HG02840 (cell line): ENCODE results near the gene CENPL.
"Not testable (repeated sequence)": the region's sequence is repeated elsewhere in the genome, so short reads cannot be mapped to it uniquely, and the experiment has no call there.

Source experiments
- ATAC-seq: cut with Tn5 transposase; IDR thresholded peaks from one replicate; pipeline ENCODE4 v1.9.1; 2021; ENCODE audit warnings: mild to moderate bottlenecking, moderate library complexity, moderate number of reproducible peaks; ENCODE audit not compliant: unreplicated experiment, low FRiP score

CENPL gene

DNA sequence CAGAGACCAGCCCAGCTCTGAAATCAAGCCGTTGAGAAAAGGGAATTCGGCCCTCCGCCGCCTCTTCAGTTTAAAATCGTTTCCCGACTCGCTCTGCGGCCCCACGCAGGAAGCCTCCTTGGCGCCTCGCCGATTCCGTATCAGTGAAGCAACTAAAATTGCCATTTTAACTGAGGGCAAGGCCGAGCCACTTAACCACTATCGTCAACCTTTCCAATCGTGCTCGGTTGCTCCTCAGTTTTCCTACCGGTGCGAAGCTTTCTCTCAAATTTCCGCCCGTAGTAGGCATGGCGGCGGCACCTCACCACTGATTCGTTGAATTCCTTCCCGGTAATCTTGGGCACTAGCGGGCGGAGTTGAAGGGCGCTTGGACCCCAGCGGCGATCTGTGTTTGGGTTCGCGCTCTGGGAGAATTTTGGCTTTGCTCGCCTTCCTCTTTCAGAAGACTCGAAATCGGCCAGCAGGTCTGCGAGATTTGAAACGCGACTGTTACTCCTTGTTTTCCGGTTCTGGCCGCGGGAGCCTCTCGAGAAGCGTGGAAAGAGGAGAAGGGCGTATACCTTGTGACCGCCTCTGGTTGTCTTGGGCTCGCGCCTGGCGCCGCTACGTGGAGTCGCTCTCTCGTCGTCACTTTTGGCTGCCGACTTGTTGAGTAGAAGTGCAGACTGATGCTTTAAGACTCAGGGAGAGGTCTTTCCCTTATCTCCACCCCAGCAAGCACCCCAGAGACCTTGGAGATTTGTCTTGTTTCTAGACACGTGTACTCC, at the start of gene CENPL, which contains the start of gene DARS2:
TSS of gene CENPL (minus strand) at position 569 of the 767 bp plus-strand sequence. CDS start 13,584 bp downstream, outside the sequence.
TSS of gene DARS2 (plus strand) at position 359 of the 767 bp plus-strand sequence. CDS start 557 bp downstream, outside the sequence.
- peak; percentile 90 for ATAC-seq

DNA sequence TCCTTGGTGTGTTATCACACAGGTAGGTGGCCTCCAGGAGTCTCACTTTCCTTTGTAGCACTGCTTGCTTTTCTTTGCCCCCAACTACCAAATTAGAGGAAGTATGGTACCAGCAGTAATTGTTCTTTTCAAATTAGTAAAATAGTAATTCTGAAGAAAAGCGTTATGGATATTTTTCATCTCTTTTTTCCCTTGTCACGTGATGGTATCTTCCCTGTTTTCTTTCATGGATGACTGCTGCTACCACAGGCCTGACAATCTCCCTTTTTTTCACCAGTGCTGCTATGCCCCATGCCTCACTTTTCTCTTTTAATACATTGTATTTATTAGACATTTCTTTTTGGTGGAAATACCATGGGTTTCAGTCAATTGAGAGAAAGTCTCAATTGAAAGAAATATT, 46.8 kb upstream of the CENPL start:
- no peak for ATAC-seq

DNA sequence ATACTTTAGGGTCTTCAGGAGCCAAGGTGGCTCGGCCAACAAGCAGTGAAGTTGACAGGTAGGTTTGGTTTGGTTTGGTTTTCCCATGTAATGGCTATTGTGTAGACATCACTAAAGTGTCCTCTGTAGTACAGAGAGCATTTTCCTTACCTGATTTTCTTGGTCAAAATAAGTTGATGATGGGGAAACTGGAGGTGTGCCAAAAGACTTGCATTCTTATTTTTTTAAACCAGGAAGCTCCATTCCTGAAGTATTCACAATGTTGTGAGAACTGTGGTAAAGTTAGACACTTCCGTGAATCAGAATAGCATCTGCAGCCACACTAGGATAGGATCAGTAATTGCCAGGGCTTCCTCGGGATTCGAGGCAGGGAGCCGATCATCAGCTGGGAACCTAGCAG, 46.4 kb upstream of the CENPL start:
- no peak for ATAC-seq

DNA sequence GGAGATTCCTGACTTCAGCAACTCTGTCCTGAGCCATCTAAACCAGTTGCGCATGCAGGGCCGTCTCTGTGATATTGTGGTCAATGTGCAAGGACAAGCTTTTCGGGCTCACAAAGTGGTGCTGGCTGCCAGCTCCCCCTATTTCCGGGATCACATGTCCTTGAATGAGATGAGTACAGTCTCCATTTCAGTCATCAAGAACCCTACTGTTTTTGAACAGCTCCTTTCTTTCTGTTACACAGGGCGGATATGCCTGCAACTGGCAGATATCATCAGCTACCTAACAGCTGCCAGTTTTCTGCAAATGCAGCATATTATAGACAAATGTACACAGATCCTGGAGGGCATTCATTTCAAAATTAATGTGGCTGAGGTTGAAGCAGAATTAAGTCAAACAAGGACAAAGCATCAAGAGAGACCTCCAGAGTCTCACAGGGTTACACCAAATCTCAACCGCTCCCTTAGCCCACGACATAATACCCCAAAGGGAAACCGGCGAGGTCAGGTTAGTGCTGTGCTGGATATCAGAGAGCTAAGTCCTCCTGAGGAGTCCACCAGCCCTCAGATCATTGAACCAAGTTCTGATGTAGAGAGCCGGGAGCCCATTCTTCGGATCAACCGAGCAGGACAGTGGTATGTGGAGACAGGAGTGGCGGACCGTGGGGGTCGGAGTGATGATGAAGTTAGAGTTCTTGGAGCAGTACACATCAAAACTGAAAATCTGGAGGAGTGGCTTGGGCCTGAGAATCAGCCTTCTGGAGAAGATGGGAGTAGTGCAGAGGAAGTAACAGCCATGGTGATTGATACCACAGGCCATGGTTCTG, 45.8 kb upstream of the CENPL start:
- ATAC-seq = no peak

DNA sequence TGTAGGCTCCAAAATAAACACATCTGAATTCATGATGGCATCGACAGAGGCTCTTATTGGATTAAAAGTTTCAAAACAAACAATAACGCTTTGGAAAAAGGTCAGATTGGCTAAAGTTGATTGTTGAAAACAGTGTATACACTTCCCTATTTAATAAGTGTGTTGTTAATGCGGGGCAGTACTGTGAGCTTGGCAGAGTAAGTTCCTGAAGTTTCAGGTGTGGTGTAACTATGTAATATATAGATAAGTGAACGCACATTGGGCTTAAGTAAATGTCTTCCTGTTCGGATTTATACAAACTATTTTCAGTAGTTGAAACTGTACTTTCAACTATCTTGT, 44.3 kb upstream of the CENPL start:
- ATAC-seq = no peak

- ATAC-seq = peak; percentile 60
Observed at GRCh38 chr1:173868266-173869020, 43.8 kb upstream of the CENPL start, which contains the start of gene ZBTB37. Gene ZBTB37, plus strand, starts transcription at chr1:173868380. Its CDS starts 1,846 bp downstream, at chr1:173870226.

- peak; percentile 73 for ATAC-seq
Observed at GRCh38 chr1:173867753-173868265, 43.1 kb upstream of the CENPL start, which contains the start of gene GAS5. Gene GAS5, minus strand, starts transcription at chr1:173867989.

DNA sequence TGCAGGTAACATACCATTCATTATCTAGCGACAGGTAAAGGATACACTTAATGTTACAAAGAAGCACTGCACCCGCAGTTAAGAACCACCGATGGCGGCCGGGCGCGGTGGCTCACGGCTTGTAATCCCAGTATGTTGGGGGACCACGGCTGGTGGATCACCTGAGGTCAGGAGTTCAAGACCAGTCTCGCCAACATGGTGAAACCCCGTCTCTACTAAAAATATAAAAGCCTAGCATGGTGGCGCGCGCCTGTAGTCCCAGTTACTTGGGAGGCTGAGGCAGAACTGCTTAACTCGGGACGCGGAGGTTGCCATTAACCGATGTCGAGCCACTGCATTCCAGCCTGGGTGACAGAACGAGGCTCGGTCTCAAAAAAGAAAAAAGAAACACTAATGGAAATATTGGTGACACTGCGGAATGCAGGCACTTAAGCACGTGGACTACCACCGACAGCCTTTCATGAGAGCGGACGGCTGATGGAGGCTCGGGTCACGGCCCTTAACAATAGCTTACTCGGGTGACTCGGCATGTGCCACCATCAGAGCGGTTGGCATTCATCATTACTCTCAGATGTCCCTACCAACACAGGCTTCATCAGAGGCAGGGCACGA, 42.6 kb upstream of the CENPL start:
- ATAC-seq = no peak

- no peak for ATAC-seq
Observed at GRCh38 chr1:173866413-173867115, 41.9 kb upstream of the CENPL start.

DNA sequence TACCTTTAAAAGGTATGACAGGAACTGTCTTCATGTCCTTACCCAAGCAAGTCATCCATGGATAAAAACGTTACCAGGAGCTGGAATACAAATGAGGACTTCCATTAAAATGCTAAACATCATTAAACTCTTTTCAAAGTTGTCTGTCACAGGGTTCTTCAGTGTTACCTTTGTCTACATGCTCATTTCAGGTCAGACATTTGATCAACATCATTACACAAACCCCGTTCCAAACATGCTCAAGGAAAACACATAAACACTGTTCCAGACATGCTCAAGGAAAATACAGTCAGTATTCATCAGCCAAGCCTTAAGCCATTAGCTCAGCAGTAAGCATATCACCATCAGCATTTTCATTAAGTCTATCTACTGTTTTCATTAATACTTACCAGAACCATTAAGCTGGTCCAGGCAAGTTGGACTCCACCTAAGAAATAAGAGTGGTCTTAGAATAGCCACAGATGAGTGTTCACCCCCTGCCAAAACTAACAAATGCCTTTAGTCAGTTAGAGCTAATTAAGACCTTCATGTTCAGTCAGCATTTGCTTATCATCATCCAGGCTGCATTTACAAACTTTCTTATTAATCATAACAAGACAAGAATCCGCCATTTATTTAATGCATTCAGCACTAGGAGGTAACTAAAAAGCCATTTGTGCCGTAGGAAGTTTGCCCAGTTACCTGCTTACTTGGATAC, 40.9 kb upstream of the CENPL start:
- ATAC-seq = no peak

DNA sequence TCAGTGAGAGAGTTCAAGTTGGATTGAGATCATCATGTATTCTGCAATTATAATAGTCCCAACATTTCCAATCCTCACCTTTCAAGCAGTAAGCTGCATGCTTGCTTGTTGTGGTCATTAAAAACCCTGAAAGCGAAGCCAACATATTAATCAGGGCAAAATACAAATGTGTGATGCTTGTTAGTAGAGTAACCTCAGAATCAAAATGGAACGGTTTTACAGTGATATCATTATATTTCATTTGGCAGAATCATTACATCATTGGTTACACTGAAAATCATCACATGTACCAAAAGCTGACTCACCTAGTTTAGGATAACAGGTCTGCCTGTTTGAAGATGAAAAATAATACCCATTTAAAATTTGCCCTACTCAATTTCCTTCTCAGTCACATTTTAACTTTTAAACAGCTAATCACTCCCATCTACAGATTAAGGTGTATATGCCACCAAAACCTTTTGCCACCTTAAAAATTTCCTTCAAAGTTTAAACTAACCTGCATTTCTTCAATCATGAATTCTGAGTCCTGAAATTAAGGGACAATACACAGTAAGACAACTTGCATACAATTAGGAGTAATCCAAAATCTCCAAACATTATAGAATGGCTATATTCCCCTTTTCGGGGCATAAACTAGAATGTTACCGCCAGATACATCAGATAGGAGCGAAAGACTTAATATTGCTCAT, 39.6 kb upstream of the CENPL start:
- no peak for ATAC-seq

DNA sequence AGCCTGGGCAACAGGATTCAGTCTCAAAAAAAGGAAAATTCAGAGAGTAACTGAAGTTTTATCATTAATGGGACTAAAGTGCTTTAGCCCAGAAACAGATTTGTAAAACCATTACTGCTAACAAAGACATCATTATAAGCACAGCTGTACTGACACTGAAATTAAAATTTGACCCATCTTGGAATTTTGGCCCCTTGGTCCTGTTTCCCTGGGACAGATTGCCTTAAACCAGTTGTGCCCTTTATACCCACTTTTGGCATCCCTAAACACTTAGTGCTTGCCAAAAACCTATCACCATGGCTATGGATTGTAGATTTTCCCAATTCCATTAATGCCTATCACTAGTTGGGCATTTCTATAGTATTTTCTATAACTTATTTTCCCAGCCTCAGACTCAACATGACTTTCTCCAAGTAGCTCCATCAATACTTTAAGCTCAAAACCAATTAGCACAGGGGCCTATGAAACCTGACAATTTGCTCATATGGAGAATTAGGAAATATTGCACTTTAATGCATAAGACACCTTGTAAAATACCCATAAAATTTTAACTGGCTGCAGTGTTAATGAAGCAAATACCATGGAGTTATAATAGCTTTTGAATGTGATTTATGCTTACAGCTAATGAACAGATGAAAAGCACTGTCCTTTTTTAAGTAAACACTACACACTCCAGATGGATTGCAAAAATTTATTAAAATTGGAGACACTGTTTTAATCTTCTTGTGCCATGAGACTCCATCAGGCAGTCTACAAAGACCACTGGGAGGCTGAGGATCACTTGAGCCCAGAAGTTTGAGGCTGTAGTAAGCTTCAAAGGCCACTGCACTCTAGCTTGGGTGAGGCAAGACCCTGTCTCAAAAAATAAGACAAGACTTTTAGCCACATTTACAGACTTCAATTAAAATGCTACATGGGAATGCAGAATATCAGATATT, 38.8 kb upstream of the CENPL start:
- no peak for ATAC-seq

GRCh38 chr1:173862769-173863223, 38.1 kb upstream of the CENPL start:
- ATAC-seq = no peak

DNA sequence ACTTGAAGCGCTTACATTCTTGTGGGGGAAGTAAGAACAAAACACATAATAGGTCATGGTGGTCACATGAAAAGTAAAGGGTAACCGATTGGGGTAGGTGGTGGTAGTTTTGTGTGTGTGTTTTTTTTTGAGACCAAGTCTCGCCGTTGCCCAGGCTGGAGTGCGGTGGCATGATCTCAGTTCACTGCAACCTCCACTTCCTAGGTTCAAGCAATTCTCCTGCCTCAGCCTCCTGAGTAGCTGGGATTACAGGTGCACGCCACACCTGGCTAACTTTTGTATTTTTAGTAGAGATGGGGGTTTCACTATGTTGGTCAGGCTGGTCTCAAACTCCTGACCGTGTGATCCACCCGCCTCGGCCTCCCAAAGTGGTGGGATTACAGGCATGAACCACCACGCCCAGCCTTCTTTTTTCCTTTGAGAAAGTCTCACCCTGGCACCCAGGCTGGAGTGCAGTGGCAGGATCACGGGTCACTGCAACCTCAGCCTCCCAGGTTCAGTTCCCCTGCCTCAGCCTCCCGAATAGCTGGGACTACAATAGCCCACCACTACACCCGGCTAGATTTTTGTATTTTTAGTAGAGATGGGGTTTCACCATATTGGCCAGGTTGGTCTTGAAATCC, 37.6 kb upstream of the CENPL start:
- ATAC-seq = not testable (repeated sequence)

DNA sequence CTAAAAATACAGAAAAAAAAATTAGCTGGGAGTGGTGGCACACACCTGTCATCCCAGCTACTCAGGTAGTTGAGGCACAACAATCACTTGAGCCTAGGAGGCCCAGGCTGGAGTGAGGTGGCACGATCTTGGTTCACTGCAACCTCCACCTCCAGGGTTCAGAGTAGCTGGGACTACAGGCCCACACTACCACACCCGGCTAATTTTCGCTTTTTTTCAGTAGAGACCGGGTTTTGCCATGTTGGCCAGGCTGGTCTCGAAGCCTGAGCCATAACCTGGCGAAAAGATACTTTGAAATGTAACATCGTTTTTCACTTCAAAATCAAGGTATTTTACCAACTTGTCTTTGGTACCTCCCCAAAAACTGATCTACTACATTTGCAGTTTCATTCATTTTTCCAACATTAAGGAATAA, 37.1 kb upstream of the CENPL start:
- no peak for ATAC-seq

DNA sequence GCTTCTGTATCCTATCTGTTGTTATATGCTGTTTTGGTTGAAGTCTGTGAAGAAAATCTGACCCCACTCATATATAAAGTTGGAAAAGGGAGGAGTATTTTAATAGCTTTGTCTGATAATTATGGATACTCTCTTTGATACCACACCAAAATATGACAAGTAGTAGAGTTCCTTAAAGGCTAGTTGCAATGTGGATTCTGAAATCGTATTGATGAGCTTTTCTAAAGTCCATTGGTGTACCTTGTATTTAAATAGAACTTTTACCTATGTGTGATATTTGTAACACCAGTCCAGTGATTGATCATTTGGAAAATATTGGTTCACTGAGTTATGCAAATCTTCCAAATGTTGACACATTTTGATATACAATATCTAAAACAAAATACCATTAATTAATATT, 35.4 kb upstream of the CENPL start:
- ATAC-seq = no peak

GRCh38 chr1:173859547-173859946, 34.9 kb upstream of the CENPL start:
- ATAC-seq = not testable (repeated sequence)
